NOMO-1 (cell line): ENCODE data around the gene KLHL22.
A peak's percentile ranks its signal among the peaks of the same experiment; 100 is the strongest.
"Not testable (repeated sequence)": the region's sequence is repeated elsewhere in the genome, so short reads cannot be mapped to it uniquely, and the experiment has no call there.

Source experiments
- DNase-seq, 2 experiments: peaks; one replicate each; lab custom pipeline; 2025; ENCODE audit not compliant: unreplicated experiment in 2 of 2; lab: John Stamatoyannopoulos, UW

Gene KLHL22

DNA sequence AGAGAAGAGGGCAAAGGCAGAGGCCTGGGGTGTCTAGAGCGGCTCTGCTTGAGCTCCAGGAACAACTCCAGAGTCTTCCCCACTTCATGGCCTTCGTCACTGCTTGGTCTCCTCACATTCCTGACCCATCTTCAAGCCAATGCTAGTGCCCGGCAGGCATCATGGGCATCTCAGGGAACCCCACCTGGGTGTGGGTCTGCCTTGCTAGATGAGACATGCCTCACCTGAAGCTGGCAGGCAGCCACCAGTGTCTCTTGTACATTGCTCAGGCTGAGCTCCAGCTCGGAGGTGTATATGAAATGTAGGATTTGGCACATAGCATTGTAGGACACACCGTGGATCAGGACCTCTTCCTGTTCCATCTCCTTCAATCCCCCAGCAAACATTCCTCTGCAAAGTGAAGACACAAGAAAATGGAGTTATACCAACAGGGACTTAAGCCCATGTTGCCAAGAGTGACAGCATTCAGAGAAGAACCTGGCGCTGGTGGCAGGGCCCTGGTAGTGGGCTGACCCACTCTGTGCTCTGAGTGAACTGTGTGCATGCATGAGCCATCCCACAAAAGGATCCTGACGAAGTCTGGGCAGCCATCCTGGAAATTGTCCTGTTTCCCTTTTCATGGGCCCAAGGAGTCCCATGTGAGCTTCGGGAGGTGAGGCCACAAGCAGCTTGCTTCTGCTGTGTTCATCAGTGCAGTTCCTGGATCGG, 24.3 kb downstream of the KLHL22 start:
- DNase-seq = no peak

DNA sequence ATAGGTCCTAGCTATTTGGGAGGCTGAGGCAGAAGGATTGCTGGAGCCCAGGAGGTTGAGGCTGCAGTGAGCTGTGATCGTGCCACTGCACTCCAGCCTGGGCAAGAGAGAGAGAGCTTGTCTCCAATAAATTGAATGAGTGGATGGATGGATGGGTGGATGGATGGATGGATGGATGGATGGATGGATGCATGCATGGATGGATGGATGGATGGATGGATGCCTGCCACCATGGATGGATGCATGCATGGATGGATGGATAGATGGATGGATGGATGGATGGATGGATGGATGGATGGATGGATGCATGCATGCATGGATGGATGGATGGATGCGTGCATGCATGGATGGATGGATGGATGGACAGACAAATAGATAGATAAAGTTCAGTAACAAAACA, 25.1 kb downstream of the KLHL22 start:
- DNase-seq = not testable (repeated sequence)

DNA sequence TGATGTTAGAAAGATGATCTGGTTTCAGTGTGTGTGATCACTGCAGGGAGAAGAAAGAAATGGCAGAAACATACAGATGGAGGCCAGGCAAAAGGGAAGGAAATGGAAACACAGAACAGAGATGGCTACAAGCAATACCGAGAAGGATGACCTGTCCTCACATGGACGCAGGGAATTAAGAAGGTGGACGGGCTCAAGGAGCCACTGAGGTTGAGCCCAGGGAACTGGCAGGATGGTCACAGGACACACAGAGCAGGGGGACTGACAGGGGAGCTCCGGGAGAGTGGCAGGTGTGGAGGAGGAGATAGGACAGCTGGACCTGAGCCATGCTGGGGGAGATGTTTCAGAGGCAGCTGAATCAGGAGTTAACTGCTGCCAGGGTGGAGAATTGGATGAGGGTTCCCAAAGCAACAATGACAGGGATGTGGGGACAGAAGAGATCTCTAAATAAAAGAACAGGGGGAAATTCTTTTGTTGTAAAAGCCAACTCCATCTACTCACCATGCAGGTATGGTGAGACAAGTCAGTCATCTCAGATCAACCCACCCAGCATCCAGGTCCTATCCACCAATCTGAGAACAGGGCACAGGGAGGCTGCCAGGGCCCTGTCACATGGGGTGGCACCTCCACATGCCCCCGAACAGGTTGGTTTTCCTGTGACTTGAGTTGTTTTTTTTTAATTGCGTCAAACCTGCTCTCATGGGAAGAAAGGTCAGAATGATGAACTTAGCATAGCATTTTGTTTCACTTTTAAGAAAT, 26.3 kb downstream of the KLHL22 start:
- DNase-seq = no peak

DNA sequence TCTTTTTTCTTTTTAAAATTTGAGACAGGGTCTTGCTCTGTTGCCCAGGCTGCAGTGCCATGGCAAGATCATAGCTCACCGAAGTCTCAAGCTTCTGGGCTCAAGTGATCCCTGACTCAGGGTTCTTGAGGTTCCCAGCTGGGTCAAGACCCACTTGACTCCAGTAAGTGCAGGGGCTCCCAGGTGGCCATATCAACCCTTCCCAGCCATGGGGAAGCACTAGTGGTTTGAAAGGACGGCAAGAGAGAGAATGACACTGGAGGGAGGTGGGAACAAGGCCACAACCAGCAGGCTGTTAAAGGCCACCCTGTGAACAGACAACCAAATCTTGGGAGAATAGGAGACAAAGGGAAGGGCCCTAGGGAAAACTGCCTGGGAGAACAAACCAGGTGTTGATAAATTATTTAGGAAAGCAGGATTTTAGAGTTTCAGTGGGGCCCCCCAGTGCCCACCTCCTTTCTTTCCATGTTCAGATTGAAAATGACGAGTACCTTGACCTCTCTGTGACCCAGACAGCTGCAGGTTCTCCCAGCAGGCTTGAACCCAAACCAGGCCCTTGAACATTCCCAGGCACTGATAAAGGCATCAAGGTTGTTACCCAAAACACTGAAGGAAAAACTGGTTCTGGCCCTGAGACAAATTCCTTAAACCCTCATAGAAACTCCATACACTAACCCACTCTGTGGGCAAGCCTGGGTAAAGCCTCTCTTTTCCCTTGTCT, 28.8 kb downstream of the KLHL22 start:
- DNase-seq = no peak

DNA sequence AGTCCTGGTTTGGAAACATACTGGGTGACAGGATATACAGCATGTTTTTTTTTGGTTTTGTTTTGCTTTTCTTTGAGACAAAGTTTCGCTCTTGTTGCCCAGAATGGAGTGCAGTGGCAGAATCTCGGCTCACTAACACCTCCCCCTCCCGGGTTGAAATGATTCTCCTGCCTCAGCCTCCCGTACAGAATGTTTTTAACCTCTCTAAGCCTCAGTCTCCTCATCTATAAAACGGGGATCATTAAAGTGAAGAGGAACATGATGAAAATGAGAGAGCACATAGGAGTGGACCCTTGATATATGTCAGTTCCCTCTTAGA, 29.9 kb downstream of the KLHL22 start:
- DNase-seq = no peak

DNA sequence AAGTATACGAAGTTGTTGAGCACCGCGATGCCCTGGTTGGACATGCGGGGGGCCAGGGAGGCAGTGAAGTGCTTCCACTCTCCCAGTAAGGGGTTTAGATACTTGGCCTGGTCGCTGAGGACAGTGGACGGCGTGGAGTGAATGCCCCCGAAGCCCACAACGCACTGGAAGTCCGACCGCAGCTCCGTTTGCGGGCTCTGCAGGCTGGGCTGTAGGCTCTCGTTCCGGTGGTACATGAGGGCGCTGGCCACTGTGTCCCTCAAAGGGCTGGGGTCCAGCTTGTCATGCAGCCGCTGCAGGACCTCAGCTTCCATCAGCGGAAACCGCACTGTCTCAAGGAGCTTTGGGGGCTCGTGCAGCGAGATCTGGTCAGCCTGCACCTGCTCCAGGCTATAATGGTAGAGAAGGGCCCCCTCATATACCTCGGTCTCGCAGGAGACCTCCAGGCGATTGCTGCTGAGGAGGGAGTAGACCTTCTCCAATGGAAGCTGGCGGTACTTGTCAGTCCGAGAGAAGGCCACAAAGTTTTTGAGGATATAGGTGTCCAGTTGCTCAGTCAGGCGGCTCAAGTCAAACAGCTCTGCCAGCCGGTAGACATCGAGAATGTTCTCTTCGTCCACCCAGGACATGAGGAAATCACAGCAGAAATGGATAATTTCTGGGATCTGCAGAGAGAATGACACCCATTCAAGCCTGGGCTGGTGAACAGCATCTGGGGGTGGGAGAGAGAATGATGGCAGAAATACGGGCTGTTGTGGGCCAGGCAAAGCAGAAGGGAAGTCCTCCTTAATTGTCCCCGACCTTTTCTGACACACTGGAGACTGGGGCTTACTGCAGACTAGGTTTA, 30.5 kb downstream of the KLHL22 start:
- DNase-seq = no peak

DNA sequence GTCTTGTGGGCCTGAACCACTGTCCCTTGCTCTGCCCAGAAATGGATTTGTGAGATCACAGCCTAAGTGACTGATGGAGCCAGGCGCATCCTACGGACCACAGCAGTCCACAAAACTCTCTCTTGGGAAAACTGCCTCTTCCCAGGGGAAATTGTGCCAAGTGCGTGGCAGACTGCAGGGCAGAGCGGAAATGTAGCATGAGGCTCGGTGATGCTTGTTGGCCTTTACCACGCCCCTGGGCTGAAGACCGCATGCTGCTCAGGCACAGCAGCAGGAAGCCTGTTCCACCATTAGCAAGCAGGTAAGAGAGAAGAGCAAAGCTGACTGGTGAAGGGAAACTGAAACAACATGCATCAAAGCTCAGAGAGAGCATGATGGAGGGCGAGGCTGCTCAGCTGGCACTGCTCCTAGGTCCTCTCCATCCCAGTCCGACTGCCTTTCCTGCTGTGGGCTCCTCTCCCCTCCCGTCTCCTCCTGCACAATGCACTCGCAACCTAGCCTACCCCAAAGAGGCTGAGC, 31.4 kb downstream of the KLHL22 start:
- DNase-seq = no peak

DNA sequence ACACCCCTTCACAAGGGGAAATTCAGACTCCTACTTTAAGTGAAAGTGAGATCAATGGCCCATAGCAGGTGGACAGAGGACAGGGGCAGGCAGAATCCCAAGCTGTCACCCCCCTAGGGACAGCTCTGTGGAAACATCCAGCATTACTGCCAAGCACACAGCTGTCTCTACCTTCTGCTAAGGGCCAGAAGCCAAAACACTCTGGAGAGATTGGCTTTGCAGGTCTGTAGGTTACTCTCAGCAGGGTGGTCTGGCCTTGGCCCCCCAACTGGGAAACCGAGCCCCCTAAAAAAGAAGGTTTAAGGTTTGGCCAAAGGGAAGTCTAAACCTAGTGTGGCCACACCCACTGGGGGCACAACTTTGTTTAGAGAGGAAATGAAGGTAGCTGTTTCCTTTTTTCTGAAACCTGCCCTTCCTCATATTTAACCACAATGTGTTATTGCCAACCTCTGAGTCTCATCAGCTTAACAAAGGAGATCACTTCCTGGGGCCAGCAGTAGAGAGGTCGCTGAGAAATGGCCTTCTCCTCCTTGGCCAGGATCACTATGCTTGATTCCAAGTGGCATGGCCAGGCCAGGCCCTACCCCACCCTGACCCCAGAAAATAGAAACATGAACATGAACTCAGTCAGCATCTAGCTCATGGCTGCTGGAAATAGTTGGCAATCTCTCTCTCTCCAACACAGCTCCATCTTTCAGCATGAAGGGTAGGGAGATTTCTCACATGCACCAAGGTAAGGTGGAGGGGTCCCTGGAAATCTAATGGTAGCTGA, 32.1 kb downstream of the KLHL22 start:
- peak; percentile 70 to 89 for DNase-seq

DNA sequence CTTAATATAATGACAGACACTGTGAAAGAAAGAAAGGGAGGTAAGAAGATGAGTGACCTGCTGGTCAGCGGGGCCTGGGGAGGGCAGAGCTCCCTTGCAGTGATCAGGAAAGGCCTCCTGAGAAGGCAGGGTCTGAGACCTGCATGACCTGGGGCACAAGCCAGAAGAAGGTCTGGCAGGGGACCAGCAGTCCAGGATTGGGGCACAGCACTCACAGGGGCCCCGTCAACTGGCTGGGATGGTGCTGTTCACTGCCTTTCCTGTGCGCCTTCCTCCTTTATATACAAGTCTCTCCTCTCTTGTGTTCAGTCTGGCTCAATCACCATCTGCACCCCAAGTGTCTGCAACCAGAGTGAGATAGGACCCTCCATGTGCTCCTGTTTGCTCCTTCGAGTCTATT, 35.7 kb downstream of the KLHL22 start:
- DNase-seq = no peak

DNA sequence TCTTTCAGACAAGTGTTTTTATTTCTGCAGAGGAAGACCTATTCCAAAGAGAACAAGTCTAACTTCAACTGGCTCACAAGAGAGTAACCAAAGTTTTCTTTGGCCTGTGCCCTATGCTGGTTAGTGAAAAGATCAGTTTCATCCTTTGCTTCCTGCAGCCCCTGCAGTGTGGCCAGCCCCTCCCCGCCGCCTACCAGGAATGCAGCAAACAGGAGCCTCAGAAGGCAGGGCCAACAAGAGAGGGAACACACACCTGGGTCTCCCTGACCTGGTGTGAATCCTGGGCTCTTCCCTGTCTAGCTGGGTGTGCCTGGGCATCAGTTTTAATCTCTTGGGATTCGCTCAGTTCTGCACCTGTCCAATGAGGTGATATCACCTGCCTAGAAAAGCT, 36.4 kb downstream of the KLHL22 start:
- no peak for DNase-seq

DNA sequence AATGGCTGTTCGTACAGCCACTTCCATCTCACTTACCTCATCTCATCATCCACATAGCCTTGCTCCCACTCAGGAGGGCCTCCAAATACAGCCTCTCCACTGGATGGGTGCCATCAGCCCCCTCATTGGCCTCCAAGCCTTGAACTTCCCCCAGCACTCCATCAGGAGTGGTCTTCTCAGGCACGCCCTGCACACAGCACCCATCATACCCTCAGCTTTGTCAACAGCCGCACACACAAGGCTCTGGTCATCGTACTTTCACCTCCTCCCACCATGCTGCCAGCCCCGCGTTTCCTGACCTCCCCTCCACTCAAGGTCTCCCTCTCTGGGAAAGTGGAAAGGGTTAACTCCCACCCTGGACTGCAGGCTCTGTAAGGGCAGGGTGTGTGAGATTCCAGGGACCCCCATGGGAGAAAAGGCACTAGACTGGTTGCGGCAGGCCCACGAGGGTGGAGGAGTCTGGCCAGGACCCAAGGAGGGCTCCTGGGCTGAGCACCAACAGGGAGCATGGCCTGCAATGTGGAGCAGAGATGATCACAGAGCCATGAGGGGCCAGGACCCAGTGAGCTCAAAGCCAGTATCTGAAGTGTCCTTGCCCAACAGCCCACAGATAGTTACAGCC, 37.0 kb downstream of the KLHL22 start:
- DNase-seq = no peak

DNA sequence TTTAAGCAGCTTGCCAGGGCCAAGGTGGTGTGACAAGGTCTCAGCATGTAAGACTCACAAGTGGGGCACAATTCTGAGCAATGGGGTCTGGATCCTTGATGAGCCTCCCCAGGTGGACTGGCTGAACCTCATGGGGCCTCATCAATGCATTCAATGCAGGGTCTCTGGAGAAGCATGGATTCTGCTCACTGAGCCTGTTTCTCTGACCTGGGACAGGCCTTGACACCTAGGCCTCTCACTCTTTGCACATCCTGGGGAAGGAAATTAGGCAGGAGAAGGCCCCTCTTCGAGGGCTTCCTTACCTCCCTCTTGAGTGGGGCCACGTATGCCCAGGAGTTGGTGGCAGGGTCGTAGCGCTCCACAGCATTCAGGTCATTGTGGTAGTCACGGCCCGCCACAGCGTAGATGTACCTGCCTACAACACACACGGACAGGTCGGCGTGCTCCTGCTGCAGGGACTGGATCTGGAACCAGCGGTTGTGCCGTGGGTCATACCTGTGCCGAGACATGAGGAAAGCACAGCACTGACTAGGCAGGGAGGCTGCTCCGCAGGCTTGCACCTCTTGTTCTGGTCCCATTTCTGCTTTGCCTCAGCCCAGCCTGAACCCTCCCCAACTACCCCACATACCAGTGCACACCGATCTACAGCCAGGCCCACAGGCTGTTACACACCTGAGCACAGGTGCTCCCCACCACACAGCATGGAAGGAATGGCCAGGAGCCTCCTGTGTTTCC, 37.9 kb downstream of the KLHL22 start:
- DNase-seq = no peak

DNA sequence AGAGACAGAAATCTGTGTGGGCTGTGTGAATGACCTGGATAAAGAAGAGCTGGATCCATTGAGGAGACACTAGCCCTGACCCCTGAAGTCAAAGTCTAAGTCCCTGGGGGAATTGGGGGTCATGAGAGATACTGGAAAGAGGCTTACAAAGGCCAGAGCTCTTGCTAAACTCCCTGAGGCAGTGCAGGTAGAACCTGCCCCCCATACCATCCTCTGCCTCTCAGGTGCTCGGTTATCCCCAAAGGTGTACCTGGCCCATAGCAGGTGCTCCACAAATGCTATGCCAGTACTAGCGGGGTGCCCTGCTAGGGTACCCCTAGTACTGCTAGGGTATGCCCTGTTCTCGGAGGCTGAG, 38.9 kb downstream of the KLHL22 start:
- DNase-seq = no peak

DNA sequence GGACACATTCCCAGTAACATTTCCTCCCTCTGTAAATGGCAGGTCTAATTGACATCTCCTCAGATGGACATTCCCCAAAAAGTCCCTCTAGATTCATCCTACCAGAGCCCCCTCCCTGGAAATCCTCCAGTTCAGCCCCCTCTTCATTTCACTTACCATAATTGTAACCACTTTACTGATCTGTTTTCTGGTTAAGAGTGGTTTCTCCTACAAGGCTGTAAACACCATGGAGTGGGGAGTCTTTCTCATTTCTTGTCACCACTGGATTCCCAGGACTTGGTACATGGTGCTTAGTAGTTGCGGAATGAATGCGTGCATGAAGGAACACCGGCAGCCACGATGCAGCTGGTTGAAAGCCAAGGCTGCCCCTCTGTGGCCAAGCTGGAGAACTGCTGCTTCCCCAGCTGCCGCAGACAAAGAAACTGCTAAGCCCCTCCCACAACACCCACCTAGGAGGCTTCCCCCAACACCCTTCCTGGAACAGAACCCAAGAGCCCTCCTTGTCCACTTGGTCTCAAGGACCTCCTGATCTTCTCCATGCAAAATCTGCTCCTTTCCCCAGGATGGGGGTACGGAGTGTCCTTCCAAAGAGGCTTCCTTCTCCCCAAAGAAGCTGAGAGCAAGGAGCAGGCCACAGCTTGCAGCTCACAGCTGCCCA, 39.4 kb downstream of the KLHL22 start:
- DNase-seq = peak; percentile 20 to 55

DNA sequence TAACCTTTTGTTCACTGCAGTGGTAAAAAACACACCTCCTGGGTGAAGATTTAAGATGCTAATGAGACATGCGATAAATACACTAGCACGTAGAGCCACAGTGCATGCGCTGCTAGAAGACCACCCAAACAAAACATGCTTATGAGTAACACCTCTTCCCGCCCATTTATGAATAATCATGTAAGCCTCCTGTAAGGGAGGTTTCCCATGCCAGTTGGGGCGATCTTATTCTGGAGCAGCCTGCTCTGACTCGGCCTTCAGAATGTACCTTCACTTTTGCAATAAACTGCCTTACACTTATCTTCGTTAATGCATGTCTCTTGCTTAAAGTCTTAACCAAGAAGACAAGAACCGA, 39.9 kb downstream of the KLHL22 start:
- DNase-seq = no peak

DNA sequence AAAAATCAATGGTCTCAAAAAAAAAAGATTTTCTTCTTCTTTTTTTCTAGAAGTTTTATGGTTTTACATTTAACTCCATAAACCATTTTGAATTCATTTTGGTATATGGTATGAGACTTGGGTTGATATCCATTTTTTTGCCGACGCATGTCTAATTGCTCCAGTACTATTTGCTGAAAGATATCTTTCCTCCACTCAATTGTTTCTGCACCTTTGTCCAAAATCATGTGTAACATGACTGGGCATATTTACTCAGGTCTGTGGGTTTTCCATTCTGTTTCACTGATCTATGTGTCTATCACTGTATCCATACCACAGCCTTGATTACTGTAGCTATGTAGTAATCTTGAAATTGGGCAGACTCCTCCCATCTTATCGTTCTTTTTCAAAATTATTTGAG, 42.4 kb downstream of the KLHL22 start:
- DNase-seq = no peak

DNA sequence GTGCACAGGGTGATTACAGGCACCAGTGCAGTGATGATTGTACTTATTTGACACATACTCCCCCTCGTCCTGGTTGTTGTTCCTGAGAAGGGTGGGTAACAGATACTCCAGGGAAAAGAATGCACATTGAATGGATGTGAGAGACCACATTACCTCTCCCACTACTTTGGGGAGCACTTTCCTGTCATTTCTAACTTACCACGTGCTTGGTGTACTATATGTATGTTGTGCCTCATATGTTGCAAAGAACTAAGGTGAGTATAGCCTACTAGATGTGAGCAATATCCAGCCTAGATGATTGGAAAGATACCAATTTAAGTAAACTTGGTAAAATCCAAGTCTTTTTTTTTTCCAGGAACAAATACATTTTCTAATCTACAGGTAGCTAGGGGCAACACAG, 43.7 kb downstream of the KLHL22 start:
- DNase-seq = no peak

DNA sequence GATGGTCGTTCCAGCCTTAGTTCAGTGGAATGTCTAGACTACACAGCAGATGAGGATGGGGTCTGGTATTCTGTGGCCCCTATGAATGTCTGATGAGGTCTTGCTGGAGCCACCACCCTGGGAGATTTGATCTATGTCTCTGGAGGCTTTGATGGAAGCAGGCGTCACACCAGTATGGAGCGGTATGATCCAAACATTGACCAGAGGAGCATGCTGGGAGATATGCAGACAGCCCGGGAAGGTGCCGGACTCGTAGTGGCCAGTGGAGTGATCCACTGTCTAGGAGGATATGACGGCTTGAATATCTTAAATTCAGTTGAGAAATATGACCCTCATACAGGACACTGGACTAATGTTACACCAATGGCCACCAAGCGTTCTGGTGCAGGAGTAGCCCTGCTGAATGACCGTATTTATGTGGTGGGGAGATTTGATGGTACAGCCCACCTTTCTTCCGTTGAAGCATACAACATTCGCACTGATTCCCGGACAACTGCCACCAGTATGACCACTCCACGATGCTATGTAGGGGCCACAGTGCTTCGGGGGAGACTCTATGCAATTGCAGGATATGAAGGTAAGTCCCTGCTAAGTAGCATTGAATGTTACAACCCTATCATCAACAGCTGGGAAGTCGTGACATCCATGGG, 44.3 kb downstream of the KLHL22 start:
- not testable (repeated sequence) for DNase-seq
